HepG2 (cell line): ENCODE results near the gene HYOU1. TPM values are rescaled to one million over a fixed set of nuclear protein-coding genes. Genes with fewer than 3 reads are reported as not detected.

Experiments
- CENPBD1 ChIP-seq: sonication (generic); formaldehyde crosslinking; IDR thresholded peaks from 2 replicates; pipeline ENCODE4 v1.8.0; 2022; ENCODE audit warnings: missing genetic modification reagents, low read depth, mild to moderate bottlenecking, borderline replicate concordance
- E2F5 ChIP-seq: sonication (generic); formaldehyde crosslinking; conservative IDR thresholded peaks from 2 replicates; pipeline ENCODE4 v1.4.0; 2020; ENCODE audit warnings: missing genetic modification reagents
- HMG20A ChIP-seq: IDR thresholded peaks from 2 replicates; pipeline ENCODE4 v1.6.1; 2016; ENCODE audit warnings: borderline replicate concordance
- HNRNPL ChIP-seq: fragments of 200-400 bp; formaldehyde crosslinking; IDR thresholded peaks from 2 replicates; pipeline ENCODE4 v1.6.1; 2017; ENCODE audit warnings: mild to moderate bottlenecking, low read depth, low read length
- IRF1 ChIP-seq: sonication (generic); formaldehyde crosslinking; IDR thresholded peaks from 2 replicates; pipeline ENCODE4 v1.4.0; 2020; ENCODE audit warnings: low read depth, mild to moderate bottlenecking, missing genetic modification reagents
- ISL2 ChIP-seq: sonication (generic); formaldehyde crosslinking; IDR thresholded peaks from 2 replicates; pipeline ENCODE4 v1.5.0; 2020; ENCODE audit warnings: missing genetic modification reagents
- KLF13 ChIP-seq: sonication (generic); formaldehyde crosslinking; IDR thresholded peaks from 2 replicates; pipeline ENCODE4 v1.4.0; 2020; ENCODE audit warnings: mild to moderate bottlenecking, missing genetic modification reagents
- MEIS2 ChIP-seq: sonication (generic); formaldehyde crosslinking; IDR thresholded peaks from 2 replicates; pipeline ENCODE4 v1.9.0; 2021; ENCODE audit warnings: mild to moderate bottlenecking, missing genetic modification reagents
- PAXIP1 ChIP-seq: sonication (generic); formaldehyde crosslinking; conservative IDR thresholded peaks from 2 replicates; pipeline ENCODE4 v1.4.0; 2020; ENCODE audit warnings: mild to moderate bottlenecking, missing genetic modification reagents, moderate library complexity
- POLR2A ChIP-seq, 2 experiments: IDR thresholded peaks; 2 replicates each; pipeline ENCODE4 v1.6.1; 2011; ENCODE audit warnings: low read depth in 2 of 2, low read length in 2 of 2, mild to moderate bottlenecking in 1 of 2, moderate library complexity in 1 of 2; ENCODE audit not compliant: insufficient read depth in 1 of 2
- SOX6 ChIP-seq, 2 experiments: fragments of 450-650 bp in 1 of 2; sonication (generic) in 1 of 2; formaldehyde crosslinking in 1 of 2; IDR thresholded peaks; 2 replicates each; pipeline versions ENCODE4 v1.4.0 to v1.6.1; 2017 to 2020; ENCODE audit warnings: antibody characterized with exemption in 1 of 2, mild to moderate bottlenecking in 1 of 2, missing genetic modification reagents in 1 of 2
- TSC22D2 ChIP-seq: sonication (generic); formaldehyde crosslinking; IDR thresholded peaks from 2 replicates; pipeline ENCODE4 v1.5.1; 2020; ENCODE audit warnings: missing genetic modification reagents, mild to moderate bottlenecking, borderline replicate concordance
- ZC3H4 ChIP-seq: sonication (generic); formaldehyde crosslinking; IDR thresholded peaks from 2 replicates; pipeline ENCODE4 v1.4.0; 2020; ENCODE audit warnings: missing genetic modification reagents, borderline replicate concordance
- ZNF543 ChIP-seq: sonication (generic); formaldehyde crosslinking; IDR thresholded peaks from 2 replicates; pipeline ENCODE4 v1.4.0; 2020; ENCODE audit warnings: mild to moderate bottlenecking, missing genetic modification reagents
- ZNF549 ChIP-seq: sonication (generic); formaldehyde crosslinking; IDR thresholded peaks from 2 replicates; pipeline ENCODE4 v1.5.0; 2020; ENCODE audit warnings: missing genetic modification reagents
- ZNF644 ChIP-seq: IDR thresholded peaks from 2 replicates; pipeline ENCODE4 v1.6.1; 2016; ENCODE audit warnings: low read depth
- ZNF891 ChIP-seq: sonication (generic); formaldehyde crosslinking; IDR thresholded peaks from 2 replicates; pipeline ENCODE4 v1.5.0; 2020; ENCODE audit warnings: mild to moderate bottlenecking, missing genetic modification reagents
- ZXDC ChIP-seq: sonication (generic); formaldehyde crosslinking; IDR thresholded peaks from 2 replicates; pipeline ENCODE4 v1.5.0; 2020; ENCODE audit warnings: mild to moderate bottlenecking, missing genetic modification reagents
- polyA plus RNA-seq, 8 experiments: library from polyadenylated mRNA; depleted of rRNA in 3 of 8; stranded (reverse) in 7 of 8; unstranded in 1 of 8; fragments of >200 nt; fragmentation: Illumina TruSeq in 4 of 8; extraction: Trizol in 4 of 8; gene quantifications; 2 replicates each; pipeline versions ENCODE4 v1.2.1 to v1.2.3, GENCODE V29; 2011 to 2016; ENCODE audit warnings: low read depth in 4 of 8, missing spikeins in 1 of 8, mixed read lengths in 1 of 8; ENCODE audit not compliant: insufficient read depth in 1 of 8
- total RNA-seq, 5 experiments: library from RNA; depleted of rRNA; stranded (reverse); fragments of >200 nt; fragmentation: Illumina TruSeq; extraction: Trizol; gene quantifications; 2 replicates each; pipeline ENCODE4 v1.2.3, GENCODE V29; 2016; ENCODE audit warnings: low read depth in 1 of 5

HYOU1 gene
- total and polyA plus RNA-seq, 2 of the 13 experiments (the other 11 are each of a cell fraction or from before 2014, with no cell fraction given) = 127 to 155 TPM

- TF ChIP-seq ZXDC (CRISPR knock-in tag) (no peak), SOX6 (IDR thresholded peaks at IDR 0.05) (no peak), SOX6 (CRISPR knock-in tag; IDR thresholded peaks at IDR 0.05) (peak; percentile 77), POLR2A (IDR thresholded peaks at IDR 0.05; ENCODE audit: insufficient read depth in 1 of 2, low read depth in 2 of 2, low read length in 2 of 2) (peak; percentile 100), MEIS2 (CRISPR knock-in tag) (peak; percentile 77), CENPBD1 (CRISPR knock-in tag) (no peak; the same call in 1 of the 2 replicates), E2F5 (CRISPR knock-in tag) (peak; percentile 93), ZNF891 (peak; percentile 98), ZNF549 (CRISPR knock-in tag) (no peak), TSC22D2 (CRISPR knock-in tag) (no peak), ZNF644 (CRISPR knock-in tag) (no peak), KLF13 (CRISPR knock-in tag) (no peak), ZNF543 (CRISPR knock-in tag) (no peak), HMG20A (no peak), IRF1 (CRISPR knock-in tag) (0 out of 2 replicates have a peak, but pooled peaks have one; percentile 58), PAXIP1 (CRISPR knock-in tag) (peak; percentile 49), ISL2 (CRISPR knock-in tag) (peak; percentile 55; the same call in 1 of the 2 replicates), ZC3H4 (CRISPR knock-in tag) (no peak), HNRNPL (no peak; the same call in 1 of the 2 replicates)
These were observed 38.3 kb upstream of the HYOU1 start (continued) for GRCh38 chr11:119095066-119095880.
